Endodermal cell (in vitro differentiated cells): ENCODE results near the gene WWC2. TPM values are rescaled to one million over a fixed set of nuclear protein-coding genes. Genes with fewer than 3 reads are reported as not detected.

Experiments
- DNase-seq: peaks from one replicate; pipeline ENCODE4 v3.0.0-alpha.2; 2017
- H3K27ac ChIP-seq: 2 replicates; pipeline ENCODE4 v1.5.1; 2013; ENCODE audit warnings: mild to moderate bottlenecking, low read depth, low read length, moderate library complexity
- H3K27me3 ChIP-seq: 2 replicates; pipeline ENCODE4 v1.6.1; 2013; ENCODE audit warnings: mild to moderate bottlenecking, low read length, moderate library complexity; ENCODE audit not compliant: insufficient read depth, control insufficient read depth, poor library complexity, severe bottlenecking
- H3K36me3 ChIP-seq: 2 replicates; pipeline ENCODE4 v1.7.0; 2013; ENCODE audit warnings: mild to moderate bottlenecking, low read length, moderate library complexity; ENCODE audit not compliant: control insufficient read depth, insufficient read depth
- H3K4me1 ChIP-seq: one replicate; pipeline ENCODE4 v1.7.0; 2013; ENCODE audit warnings: low read length; ENCODE audit not compliant: control insufficient read depth, insufficient read depth
- H3K4me3 ChIP-seq: 2 replicates; pipeline ENCODE4 v1.5.1; 2013; ENCODE audit warnings: mild to moderate bottlenecking, low read length, moderate library complexity
- H3K9ac ChIP-seq: 2 replicates; pipeline ENCODE4 v1.6.1; 2013; ENCODE audit warnings: mild to moderate bottlenecking, low read length, moderate library complexity; ENCODE audit not compliant: poor library complexity, severe bottlenecking; ENCODE audit errors: extremely low read depth
- H3K9me3 ChIP-seq: 2 replicates; pipeline ENCODE4 v1.6.1; 2013; ENCODE audit warnings: mild to moderate bottlenecking, low read length, moderate library complexity; ENCODE audit not compliant: control insufficient read depth
- H3K27ac Mint-ChIP-seq: 2 replicates; pipeline ENCODE4 v1.8.0; 2020; ENCODE audit warnings: mixed read lengths
- H3K27me3 Mint-ChIP-seq: 2 replicates; pipeline ENCODE4 v1.8.0; 2021; ENCODE audit warnings: mild to moderate bottlenecking, mixed read lengths; ENCODE audit not compliant: insufficient read depth
- H3K36me3 Mint-ChIP-seq: 2 replicates; pipeline ENCODE4 v1.8.0; 2020; ENCODE audit warnings: low read depth, mixed read lengths
- H3K4me1 Mint-ChIP-seq: 2 replicates; pipeline ENCODE4 v1.8.0; 2020; ENCODE audit warnings: mixed read lengths
- H3K4me3 Mint-ChIP-seq: 2 replicates; pipeline ENCODE4 v1.8.0; 2020; ENCODE audit warnings: mild to moderate bottlenecking, moderate library complexity, mixed read lengths
- H3K9me3 Mint-ChIP-seq: 2 replicates; pipeline ENCODE4 v1.8.0; 2020; ENCODE audit warnings: mild to moderate bottlenecking, mixed read lengths
- WGBS, 2 experiments: methylation state at CpG; one replicate each; pipeline versions ENCODE4 v1.1.5 to v1.1.7; 2013; ENCODE audit warnings: missing lambda C conversion rate in 2 of 2, mixed read lengths in 1 of 2; ENCODE audit not compliant: insufficient coverage in 1 of 2, insufficient read length in 1 of 2; 5-methylcytosine and 5-hydroxymethylcytosine counted together
- total RNA-seq, 2 donors: library from RNA; stranded (reverse); fragmentation: NEBNext Ultra II Directional in 1 of 2; extraction: Animal tissue kit (Norgen Biotek cat#: 25700) in 1 of 2; gene quantifications; 2 replicates in 1 of 2; 3 replicates in 1 of 2; pipeline ENCODE4 v1.2.1, GENCODE V29; 2021
- TF ChIP-seq, protein P1 (sequence below): fragments of 200-600 bp; sonication (generic); conservative IDR thresholded peaks from 2 replicates; pipeline ENCODE4 v1.5.0; 2021; ENCODE audit warnings: antibody characterized with exemption, mild to moderate bottlenecking

Gene WWC2
- total RNA-seq, 2 donors from 2014 or later: 98.2 to 108 TPM

DNA sequence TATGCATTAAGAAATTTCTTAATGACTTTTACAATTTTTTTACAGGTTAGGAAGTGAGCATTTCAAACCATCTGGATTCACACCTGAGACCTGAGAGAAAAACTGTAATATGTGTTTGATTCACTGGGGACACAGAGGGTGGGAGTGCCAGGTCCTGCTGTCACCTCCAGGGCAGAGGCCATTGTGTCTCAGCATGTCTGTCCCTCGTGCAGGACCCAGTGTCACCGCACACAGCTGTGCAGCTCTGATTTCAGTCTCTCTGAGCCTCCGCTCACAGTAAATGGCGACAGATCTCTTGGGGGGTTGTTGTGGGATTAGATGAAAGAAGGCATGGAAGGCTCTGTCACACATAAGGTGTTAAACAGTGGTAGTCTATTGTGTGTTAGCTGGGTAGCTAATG lies 246.2 kb downstream of the WWC2 start:
- 70 to 72% methylated on average over 3 to 4 of the region's 4 CpGs for WGBS, 2 experiments
- Mint-ChIP-seq H3K27me3 (peaks cover 3% of the 10 kb centered on the region), H3K27ac (peak overlapping the region; percentile 45), H3K9me3 (no peaks in the 10 kb centered on the region), H3K4me3 (no peak overlapping the region), H3K4me1 (peaks cover 6% of the 10 kb centered on the region), H3K36me3 (no peaks in the 10 kb centered on the region)
- Histone ChIP-seq H3K9ac (peak overlapping the region; percentile 21), H3K27me3 (no peaks in the 10 kb centered on the region), H3K36me3 (no peaks in the 10 kb centered on the region), H3K27ac (peak overlapping the region; percentile 51), H3K4me3 (no peak overlapping the region), H3K9me3 (no peaks in the 10 kb centered on the region), H3K4me1 (peaks cover 4% of the 10 kb centered on the region)
- no peak for DNase-seq
- TF ChIP-seq, protein P1, sequence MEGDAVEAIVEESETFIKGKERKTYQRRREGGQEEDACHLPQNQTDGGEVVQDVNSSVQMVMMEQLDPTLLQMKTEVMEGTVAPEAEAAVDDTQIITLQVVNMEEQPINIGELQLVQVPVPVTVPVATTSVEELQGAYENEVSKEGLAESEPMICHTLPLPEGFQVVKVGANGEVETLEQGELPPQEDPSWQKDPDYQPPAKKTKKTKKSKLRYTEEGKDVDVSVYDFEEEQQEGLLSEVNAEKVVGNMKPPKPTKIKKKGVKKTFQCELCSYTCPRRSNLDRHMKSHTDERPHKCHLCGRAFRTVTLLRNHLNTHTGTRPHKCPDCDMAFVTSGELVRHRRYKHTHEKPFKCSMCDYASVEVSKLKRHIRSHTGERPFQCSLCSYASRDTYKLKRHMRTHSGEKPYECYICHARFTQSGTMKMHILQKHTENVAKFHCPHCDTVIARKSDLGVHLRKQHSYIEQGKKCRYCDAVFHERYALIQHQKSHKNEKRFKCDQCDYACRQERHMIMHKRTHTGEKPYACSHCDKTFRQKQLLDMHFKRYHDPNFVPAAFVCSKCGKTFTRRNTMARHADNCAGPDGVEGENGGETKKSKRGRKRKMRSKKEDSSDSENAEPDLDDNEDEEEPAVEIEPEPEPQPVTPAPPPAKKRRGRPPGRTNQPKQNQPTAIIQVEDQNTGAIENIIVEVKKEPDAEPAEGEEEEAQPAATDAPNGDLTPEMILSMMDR: no peak

DNA sequence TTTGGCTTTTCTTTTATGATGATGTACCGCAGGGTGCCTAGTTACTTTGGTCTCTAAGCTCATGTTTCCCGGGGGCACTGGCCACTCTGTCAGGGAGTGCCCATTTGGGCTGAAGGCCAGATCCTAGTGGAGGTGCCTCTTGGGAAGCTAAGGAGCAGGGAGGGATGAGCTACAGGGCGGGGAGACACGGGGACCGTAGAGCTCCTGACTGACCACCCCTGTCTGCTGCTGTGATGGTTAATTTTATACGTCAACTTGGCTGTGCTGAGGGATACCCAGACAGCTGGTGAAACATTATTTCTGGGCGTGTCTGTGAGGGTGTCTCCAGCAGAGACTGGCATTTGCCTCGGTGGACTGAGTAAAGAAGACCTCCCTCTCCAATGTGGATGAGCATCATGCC lies 248.1 kb downstream of the WWC2 start:
- H3K27me3 ChIP-seq: no peaks in the 10 kb centered on the region
- peaks cover 4% of the 10 kb centered on the region for H3K4me1 ChIP-seq
- Mint-ChIP-seq H3K4me3 (no peak overlapping the region), H3K27me3 (peaks cover 4% of the 10 kb centered on the region), H3K9me3 (no peaks in the 10 kb centered on the region), H3K27ac (no peak overlapping the region), H3K4me1 (peaks cover 11% of the 10 kb centered on the region), H3K36me3 (no peaks in the 10 kb centered on the region)
- no peaks in the 10 kb centered on the region for H3K36me3 ChIP-seq
- no peak for DNase-seq
- no peak overlapping the region for H3K9ac ChIP-seq
- no peak overlapping the region for H3K4me3 ChIP-seq
- TF ChIP-seq, protein P1: no peak
- no peaks in the 10 kb centered on the region for H3K9me3 ChIP-seq
- 92 to 95% methylated on average over 4 to 8 of the region's 8 CpGs for WGBS, 2 experiments
- no peak overlapping the region for H3K27ac ChIP-seq

DNA sequence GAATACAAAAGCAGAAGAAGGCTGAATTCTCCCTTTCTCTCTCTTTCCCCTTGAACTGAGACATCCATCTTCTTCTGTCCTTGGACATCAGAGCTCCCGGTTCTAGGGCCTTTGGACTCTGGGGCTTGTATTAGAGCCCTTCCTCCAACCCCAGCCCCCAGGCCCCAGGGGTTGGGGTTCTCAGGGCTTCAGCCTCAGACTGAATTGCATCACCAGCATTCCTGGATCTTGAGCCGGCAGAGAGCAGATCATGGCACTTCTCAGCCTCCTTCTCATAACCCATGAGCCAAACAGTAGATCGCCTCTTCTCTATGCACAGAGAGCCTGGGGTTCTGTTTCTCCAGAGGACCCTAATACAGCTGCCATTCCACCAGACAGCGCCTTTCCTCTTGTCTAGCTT lies 248.5 kb downstream of the WWC2 start:
- TF ChIP-seq, protein P1: no peak
- DNase-seq: no peak
- H3K9me3 ChIP-seq: no peaks in the 10 kb centered on the region
- H3K4me3 ChIP-seq: no peak overlapping the region
- peaks cover 6% of the 10 kb centered on the region for H3K4me1 ChIP-seq
- no peak overlapping the region for H3K27ac Mint-ChIP-seq
- no peaks in the 10 kb centered on the region for H3K36me3 ChIP-seq
- H3K9ac ChIP-seq: no peak overlapping the region
- WGBS, 2 experiments: 93 to 96% methylated on average over 3 to 4 of the region's 4 CpGs
- H3K9me3 Mint-ChIP-seq: no peaks in the 10 kb centered on the region
- no peak overlapping the region for H3K4me3 Mint-ChIP-seq
- H3K36me3 Mint-ChIP-seq: no peaks in the 10 kb centered on the region
- H3K27me3 Mint-ChIP-seq: peaks cover 3% of the 10 kb centered on the region
- no peaks in the 10 kb centered on the region for H3K27me3 ChIP-seq
- H3K4me1 Mint-ChIP-seq: peaks cover 14% of the 10 kb centered on the region
- H3K27ac ChIP-seq: no peak overlapping the region
